ENCODE results near the gene FLAD1. TPM values are rescaled to one million over a fixed set of nuclear protein-coding genes. Genes with fewer than 3 reads are reported as not detected.

The FLAD1 gene
- total RNA-seq, 1 donor from 2014 or later = 30.1 TPM

DNA sequence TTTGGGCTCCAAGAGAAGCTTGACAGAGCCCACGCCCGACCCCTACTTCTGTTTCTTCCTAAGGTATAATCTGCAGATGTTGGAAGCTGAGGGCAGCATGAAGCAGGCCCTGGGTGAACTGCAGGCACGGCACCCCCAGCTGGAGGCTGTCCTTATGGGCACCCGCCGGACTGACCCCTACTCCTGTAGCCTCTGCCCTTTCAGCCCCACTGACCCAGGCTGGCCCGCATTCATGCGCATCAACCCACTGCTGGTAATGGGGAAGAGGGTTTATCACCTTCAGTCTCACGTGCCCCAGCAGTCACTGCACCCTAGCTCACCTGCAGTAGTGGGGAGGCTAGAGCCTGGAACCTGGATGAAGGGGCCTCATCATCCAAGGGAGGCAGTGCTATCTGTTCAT lies 7.1 kb downstream of the FLAD1 start:
- TF ChIP-seq, protein P1, sequence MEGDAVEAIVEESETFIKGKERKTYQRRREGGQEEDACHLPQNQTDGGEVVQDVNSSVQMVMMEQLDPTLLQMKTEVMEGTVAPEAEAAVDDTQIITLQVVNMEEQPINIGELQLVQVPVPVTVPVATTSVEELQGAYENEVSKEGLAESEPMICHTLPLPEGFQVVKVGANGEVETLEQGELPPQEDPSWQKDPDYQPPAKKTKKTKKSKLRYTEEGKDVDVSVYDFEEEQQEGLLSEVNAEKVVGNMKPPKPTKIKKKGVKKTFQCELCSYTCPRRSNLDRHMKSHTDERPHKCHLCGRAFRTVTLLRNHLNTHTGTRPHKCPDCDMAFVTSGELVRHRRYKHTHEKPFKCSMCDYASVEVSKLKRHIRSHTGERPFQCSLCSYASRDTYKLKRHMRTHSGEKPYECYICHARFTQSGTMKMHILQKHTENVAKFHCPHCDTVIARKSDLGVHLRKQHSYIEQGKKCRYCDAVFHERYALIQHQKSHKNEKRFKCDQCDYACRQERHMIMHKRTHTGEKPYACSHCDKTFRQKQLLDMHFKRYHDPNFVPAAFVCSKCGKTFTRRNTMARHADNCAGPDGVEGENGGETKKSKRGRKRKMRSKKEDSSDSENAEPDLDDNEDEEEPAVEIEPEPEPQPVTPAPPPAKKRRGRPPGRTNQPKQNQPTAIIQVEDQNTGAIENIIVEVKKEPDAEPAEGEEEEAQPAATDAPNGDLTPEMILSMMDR (IDR thresholded peaks at IDR 0.05; ENCODE audit: borderline replicate concordance) = no peak
- no peak for DNase-seq
- Histone ChIP-seq H3K4me3 (no peak overlapping the region), H3K27me3 (ENCODE audit: low read depth) (no peaks in the 10 kb centered on the region), H3K27ac (replicated peaks) (no peak overlapping the region), H3K4me1 (peaks cover 12% of the 10 kb centered on the region), H3K9me3 (replicated peaks) (no peaks in the 10 kb centered on the region), H3K36me3 (peaks cover 50% of the 10 kb centered on the region)
- intact Hi-C loops (cut with micrococcal nuclease) = no loop called here

DNA sequence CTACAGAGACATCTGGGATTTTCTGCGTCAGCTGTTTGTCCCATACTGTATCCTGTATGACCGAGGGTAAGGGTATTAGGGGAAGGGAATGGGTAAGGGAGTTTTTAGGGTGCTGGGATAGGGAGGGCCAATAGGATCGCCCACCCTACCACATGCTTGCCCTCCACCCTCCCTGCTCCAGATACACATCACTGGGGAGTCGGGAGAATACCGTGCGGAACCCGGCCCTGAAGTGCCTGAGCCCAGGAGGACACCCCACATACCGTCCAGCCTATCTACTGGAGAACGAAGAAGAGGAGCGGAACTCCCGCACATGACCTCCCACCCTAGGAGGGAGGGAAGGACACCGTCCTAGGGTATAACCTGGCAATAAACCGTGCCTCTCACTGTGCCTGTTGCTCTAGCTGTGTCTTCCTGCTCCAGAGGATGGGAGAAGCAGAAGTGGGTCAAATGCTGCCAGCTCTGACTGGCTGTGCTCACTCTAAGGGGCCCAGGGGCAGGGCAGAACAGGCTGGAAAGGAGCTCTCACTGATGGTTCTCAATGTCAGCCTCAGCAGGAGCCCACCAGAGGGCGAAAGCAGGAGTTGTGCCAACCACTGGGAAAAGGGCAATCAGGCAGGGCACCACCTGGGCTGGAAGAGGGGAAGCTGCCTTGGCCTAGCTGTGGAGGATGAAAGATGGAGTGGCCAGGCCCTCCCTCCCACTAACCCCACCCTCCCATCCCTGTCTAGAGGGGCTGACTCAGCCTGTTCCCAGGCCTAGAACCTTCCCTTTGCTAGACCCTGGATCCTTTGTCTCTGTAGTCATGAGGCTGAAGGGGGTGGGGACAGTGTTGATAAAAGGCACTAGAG lies 9.8 kb downstream of the FLAD1 start:
- no peak for DNase-seq
- H3K4me1 ChIP-seq = peaks cover 16% of the 10 kb centered on the region
- TF ChIP-seq, protein P1 (IDR thresholded peaks at IDR 0.05; ENCODE audit: borderline replicate concordance) = no peak
- intact Hi-C loops (cut with micrococcal nuclease) = no loop called here
- H3K27ac ChIP-seq (replicated peaks) = no peak overlapping the region
- peaks cover 39% of the 10 kb centered on the region for H3K36me3 ChIP-seq
- H3K27me3 ChIP-seq (ENCODE audit: low read depth) = no peaks in the 10 kb centered on the region
- no peaks in the 10 kb centered on the region for H3K9me3 ChIP-seq (replicated peaks)
- H3K4me3 ChIP-seq = no peak overlapping the region

DNA sequence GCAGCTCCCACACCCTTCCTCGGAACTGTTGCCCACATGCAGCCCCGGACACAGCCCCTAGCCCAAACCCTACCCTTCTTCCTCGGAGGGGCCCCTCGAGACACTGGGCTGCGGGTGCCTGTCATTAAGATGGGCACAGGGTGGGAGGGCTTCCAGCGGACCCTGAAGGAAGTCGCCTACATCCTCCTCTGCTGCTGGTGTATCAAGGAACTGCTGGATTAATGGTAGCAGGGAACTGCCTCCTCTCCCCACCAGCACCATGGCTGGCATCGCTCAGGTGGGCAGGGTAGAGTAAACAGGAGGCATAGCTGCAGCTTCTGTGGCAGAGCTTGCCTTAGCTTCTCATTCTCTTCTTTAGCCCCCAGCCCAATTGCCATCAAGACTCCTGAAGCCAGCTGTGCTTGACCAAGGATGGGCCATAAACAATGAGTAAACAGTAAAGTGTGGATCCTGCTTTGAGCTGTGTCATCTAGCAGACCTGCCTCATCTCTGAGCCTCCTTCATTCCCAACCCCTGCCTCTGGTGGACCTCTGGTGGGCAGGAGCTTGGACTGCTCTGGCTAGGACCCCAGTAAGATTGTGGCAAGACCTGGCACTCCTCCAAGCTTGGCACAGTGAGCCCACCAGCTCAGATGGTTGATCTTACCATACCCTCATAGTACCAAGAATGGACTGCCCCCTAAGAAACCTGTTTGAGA lies 10.6 kb downstream of the FLAD1 start, which contains the start of gene LENEP:
Gene LENEP (plus strand): TSS at position 15 of the 697 bp plus-strand sequence. CDS start 22 bp downstream, at position 37.
- H3K4me3 ChIP-seq = no peak within 1 kb of the TSS
- H3K27ac ChIP-seq (replicated peaks) = no peak within 1 kb of the TSS
- no peaks in the 10 kb centered on the region for H3K9me3 ChIP-seq (replicated peaks)
- H3K27me3 ChIP-seq (ENCODE audit: low read depth) = no peaks in the 10 kb centered on the region
- TF ChIP-seq, protein P1 (IDR thresholded peaks at IDR 0.05; ENCODE audit: borderline replicate concordance) = no peak
- no peak for DNase-seq
- intact Hi-C loops (cut with micrococcal nuclease) = no loop called here
- H3K36me3 ChIP-seq = peaks cover 32% of the 10 kb centered on the region
- H3K4me1 ChIP-seq = peaks cover 16% of the 10 kb centered on the region

DNA sequence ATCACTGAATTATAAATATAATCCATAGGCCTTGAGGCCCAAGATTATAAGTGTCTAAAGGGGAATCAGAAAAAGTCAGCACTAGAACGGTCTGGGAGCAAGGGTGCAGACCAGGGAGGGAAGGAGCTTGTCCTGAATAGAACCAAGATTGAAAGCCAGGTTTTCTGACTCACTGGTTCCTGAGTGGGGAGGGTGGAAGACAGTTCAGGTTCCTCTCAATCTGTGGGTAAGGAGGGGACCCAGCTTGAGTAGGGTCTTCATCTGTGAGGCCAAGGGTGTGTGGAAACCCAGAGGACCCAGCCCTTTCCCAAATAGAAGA lies 11.1 kb downstream of the FLAD1 start:
- intact Hi-C loops (cut with micrococcal nuclease) = no loop called here
- H3K9me3 ChIP-seq (replicated peaks) = no peaks in the 10 kb centered on the region
- H3K27ac ChIP-seq (replicated peaks) = no peak overlapping the region
- H3K27me3 ChIP-seq (ENCODE audit: low read depth) = no peaks in the 10 kb centered on the region
- DNase-seq = no peak
- peaks cover 17% of the 10 kb centered on the region for H3K4me1 ChIP-seq
- H3K4me3 ChIP-seq = no peak overlapping the region
- TF ChIP-seq, protein P1 (IDR thresholded peaks at IDR 0.05; ENCODE audit: borderline replicate concordance) = no peak
- peaks cover 27% of the 10 kb centered on the region for H3K36me3 ChIP-seq

DNA sequence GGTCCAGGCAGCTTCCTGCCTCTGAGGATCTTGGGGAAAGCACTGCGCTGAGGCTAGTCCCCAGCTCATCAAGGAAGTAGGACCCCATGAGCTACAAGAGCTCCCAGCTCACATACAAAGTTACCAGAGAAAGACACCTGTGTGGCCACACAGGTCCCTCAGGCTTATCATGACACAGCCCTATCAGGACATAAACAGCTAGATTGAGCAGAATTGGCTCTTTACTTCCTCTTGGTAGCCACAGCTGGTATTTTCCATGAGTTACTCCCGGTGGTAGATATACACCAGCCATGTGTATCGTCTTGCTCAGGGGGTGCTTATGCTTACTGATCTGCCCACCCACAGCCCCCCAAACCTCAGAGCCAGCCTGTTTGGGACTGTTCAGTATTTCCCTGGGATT lies 11.4 kb downstream of the FLAD1 start:
- intact Hi-C loops (cut with micrococcal nuclease) = no loop called here

More for the DNA sequence above, 11.4 kb downstream of the FLAD1 start:
- DNase-seq = no peak
- Histone ChIP-seq H3K36me3 (peaks cover 24% of the 10 kb centered on the region), H3K27me3 (ENCODE audit: low read depth) (no peaks in the 10 kb centered on the region), H3K9me3 (replicated peaks) (no peaks in the 10 kb centered on the region), H3K4me3 (no peak overlapping the region), H3K4me1 (peaks cover 17% of the 10 kb centered on the region), H3K27ac (replicated peaks) (no peak overlapping the region)
- TF ChIP-seq, protein P1 (IDR thresholded peaks at IDR 0.05; ENCODE audit: borderline replicate concordance) = no peak
